NCI-H2171 (cell line): ENCODE results near the gene ZNF574.
A peak's percentile ranks its signal among the peaks of the same experiment; 100 is the strongest.
"Not testable (repeated sequence)": the region's sequence is repeated elsewhere in the genome, so short reads cannot be mapped to it uniquely, and the experiment has no call there.

Experiments
- DNase-seq: peaks from one replicate; lab custom pipeline; 2025; lab: John Stamatoyannopoulos, UW

ZNF574 gene

DNA sequence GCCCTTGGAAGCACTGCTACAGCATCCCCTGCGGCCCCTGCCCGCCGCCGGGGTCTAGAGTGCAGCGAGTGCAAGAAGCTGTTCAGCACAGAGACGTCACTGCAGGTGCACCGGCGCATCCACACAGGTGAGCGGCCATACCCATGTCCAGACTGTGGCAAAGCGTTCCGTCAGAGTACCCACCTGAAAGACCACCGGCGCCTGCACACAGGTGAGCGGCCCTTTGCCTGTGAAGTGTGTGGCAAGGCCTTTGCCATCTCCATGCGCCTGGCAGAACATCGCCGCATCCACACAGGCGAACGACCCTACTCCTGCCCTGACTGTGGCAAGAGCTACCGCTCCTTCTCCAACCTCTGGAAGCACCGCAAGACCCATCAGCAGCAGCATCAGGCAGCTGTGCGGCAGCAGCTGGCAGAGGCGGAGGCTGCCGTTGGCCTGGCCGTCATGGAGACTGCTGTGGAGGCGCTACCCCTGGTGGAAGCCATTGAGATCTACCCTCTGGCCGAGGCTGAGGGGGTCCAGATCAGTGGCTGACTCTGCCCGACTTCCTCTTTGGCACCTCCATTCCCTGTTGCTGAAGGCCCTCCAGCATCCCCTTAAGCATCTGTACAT is 4.9 kb downstream of the ZNF574 start:
- no peak for DNase-seq

DNA sequence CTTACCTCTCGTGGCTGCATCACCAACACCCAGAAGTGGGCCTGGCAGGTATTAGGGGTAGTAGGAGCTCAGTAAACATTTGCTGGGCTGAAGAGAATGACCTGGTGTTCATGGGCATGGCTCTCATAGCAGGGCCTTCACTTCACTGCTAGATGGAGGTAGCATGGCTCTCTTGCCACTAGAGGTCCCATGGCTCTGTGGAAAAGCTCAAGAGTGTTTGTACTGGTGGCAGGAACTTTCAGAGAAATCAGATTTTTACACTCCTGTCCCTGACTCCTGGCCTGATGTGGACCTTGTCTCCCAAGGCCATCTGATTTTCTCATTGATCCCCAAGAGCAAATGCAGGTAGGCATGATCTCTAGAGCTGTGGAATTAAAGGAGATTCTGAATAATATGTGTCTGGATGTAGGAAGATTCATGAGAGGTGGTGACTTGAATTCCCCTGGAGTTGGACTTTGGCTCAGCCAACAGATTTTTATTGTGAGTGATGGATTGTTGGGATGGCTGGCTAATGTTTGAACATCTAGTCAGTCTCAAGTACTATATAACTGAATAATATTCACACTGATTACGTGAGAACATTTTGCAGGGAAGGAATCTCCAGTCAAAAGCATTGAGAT is 5.7 kb downstream of the ZNF574 start:
- no peak for DNase-seq

DNA sequence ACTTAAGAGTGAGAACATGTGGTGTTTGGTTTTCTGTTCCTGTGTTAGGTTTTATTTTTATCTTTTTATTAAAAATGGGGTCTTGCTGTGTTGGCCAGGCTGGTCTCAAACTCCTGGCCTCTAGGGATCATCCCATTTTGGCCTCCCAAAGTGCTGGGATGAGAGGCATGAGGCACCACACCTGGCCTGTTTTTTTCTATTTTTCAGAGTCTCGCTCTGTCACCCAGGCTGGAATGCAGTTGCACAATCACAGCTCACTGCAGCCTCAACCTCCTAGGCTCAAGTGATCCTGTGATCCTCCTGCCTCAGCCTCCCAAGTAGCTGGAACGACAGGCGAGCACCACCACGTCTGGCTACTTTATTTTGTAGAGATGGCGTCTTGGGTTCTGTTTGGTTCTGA is 7.6 kb downstream of the ZNF574 start:
- no peak for DNase-seq

DNA sequence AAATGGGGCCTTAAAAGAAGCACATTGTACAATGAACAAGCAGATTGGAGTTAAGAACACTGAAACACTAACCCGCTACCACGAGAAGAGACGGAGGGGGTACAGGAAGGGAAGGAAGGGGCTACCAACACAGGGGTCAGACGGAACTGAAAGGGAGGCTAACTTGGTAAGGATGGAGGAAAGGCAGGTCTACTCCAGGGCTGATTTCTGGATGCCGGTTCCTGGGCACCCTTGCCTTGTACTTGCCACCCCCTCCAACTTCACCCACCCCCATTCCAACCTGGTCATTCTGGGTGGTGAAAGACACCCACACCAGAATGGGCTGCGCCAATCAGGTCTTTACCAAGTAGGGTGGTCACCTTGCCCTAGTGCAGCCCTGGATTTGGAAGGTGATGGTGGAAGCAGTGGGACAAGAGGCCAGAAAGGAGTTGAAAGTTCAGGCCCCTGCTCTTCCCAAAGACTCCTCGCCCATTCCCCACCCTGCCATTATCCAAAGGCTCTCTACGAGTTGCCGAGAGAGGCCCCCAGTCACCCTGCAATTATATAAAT is 10.3 kb downstream of the ZNF574 start:
- DNase-seq, result no peak

DNA sequence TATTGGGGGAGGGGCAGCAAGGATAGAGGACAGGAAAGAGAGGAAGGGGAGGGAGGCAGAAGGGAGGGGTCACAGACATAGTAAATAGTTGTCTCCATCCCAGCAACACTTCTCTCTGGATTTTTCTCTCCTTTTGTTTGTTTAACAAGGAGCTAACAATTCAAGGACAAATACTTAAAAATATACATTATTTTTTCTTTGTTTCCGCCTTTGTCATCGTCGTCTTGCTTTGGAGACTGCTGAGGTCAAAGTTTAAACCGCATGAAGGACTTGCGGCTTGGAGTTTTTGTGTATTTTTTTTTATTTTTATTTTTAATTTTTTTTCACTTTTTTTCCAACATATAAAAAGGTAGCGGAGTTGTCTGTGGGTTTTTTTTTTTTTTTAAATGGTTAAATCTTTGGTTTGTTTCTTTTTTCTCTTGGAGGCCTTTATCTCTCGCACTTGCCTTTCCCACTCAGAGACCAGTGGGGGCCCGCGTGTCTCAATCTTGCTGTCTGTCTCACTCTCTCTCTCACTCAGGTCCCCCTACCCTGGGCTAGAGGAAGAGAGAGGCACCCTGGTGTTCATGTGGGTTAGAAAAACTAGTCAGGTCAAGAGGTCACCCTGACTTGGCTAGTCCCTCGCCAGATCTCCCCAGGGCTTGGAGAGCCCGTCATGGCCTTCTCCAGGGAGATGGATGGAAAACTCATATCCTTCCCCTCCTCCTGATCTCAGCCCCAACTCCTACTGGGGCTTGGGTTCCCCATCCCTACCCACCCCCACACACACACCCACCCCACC is 11.0 kb downstream of the ZNF574 start:
- DNase-seq, result no peak

DNA sequence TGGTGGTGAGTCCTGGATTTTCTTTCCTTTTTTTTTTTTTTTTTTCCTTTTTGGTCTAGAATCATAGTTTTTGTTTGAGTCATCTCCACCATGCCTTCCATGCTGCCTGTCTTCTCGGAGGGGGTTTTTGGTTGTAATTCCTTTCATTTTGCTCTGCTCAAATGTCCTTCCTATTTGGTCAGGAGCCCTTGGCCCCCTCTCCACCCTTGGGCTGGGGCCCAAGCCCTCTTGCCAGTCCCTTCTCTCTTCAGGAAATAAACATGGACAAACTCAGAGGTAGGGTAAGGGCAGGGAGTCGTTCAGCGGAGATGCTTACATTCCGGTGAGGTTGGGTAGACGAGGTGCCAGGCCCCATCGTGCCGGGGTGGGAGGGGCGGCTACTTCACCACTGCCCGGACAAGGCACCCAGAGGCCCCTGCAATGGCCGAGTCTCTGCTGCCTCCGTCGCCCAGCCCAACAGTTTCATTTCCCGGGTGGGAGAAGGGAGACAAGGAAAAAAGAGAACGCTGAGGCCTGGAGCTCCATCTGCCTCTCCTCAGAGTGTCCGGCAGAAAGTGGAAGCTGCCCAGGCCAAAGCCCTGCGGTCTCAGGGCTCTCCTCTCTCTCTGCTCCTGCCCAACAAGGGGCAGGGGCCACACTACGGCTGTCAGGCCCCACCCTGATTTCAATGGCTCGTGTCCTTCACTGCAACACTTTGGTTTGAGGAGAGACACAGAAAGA is 12.7 kb downstream of the ZNF574 start:
- no peak for DNase-seq

DNA sequence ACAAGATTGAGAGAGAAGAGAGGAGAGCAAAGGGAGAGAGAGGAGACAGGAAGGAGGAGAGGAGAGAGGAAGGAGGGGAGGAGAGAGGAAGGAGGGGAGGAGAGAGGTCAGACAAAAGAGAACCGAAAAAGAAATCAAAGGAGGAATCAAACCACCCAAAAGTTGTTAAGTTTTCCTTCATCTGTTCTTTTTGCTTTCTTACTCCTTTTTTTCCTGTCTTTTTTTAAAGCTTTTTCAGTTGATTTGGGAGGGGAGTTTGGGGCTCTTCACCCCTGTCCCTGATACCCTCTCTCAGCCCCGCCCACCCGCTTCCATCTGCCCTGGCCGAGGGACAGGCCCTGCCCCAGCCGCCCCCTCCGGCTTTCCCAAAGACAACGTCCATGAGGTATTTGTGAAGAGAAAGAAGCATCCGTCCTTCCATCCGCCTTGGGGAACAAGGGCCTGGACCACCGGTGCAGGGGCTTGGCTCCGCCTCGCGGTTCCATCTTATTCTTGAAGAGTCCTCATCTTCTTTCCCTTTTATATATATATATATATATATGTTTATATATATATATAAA is 13.3 kb downstream of the ZNF574 start:
- DNase-seq, result no peak

DNA sequence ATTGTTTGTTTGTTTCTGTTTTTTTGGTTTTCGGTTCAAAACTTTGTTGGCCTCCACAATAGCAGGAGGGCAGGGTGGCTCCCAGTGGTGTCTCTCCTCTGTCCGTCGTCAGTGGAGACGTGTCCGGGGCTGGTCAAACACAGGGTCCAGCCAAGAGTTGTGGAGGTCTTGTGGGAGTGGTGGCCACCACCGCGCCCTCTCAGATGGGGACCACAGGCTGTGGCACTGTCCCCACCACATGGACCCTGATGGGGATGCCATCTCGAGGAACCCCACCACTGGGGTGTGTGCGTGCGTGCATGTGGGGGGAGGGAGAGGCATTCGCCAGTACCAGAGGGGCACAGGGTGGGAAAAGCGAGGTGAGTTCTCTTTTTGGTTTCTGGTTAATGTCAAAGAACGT is 13.8 kb downstream of the ZNF574 start:
- no peak for DNase-seq

DNA sequence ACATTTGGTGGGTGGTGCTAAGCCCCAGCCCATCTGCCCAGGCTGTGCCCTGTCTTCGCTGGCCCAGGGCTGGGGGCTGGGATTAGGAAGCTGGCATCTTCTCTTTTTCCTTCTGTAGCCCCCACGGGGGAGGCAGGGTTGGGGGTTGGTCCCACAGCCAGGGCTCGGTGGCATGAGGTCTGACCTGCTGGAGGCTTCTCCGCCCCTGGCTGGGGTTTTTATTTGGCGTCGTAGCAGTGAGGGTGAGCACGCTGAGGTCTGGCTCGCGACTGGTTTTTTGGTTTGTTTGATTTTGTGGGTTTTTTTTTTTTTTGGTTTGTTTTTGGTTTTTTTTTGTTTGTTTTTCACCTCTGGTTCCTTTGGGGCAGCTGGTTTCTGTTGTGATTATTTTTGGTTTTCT is 14.7 kb downstream of the ZNF574 start:
- DNase-seq, result no peak

DNA sequence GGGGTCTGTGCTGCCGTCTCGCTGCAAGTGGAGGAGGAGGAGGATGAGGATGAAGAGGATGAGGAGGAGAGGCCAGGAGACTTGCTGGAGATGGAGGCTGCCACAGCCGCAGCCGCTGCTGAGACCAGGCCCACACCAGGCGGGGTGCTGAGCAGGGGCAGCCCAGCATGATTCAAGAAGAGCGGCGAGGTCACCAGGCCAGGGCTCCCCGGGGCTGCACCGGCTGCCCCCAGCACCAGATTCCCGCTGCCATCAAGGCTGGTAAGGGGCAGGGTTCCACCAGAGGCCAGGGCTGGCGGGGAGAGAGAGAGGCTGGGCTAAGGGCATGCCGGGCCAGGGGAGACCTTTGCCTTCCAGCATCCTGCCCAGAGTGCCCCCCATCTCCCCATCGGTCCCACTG is 15.3 kb downstream of the ZNF574 start:
- no peak for DNase-seq

DNA sequence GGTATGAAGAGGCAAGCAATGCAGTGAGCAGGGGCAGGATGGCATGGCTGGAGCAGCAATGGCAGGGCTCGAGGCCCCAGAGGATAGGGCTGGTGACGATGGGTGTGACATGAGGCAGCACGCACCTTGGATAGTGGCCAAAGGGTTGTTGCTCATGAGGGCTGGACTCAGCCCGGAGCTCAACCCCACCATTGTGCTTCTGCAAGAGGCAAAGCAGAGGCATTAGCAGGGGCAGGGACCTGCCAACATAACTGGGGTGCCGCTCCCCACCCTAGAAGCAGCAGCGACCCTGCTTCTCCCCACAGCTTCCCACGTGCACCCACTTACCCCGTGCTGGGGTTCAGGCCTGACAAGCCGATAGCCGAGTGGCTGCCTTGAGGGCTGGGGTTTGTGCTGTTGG is 15.8 kb downstream of the ZNF574 start:
- no peak for DNase-seq

DNA sequence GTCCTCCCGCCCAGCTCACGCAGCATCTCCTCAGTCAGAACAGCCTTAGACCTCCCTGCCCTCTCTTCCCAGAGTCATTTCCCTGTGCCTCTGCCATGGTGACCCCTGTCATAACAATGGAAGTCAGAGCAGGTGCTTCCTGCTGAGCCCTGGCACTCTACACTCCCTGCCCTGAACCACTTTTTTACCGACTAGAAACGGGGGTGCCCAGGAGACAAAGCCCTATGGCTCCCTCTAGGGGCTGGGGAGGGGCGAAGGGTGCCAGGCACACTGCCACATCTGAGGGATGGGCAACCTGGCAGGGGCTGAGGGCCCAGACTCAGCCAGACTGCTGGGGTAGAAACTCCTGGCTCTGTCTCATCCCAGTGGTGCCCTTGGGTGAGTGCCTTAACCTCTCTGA is 16.4 kb downstream of the ZNF574 start:
- peak; percentile 61 for DNase-seq

DNA sequence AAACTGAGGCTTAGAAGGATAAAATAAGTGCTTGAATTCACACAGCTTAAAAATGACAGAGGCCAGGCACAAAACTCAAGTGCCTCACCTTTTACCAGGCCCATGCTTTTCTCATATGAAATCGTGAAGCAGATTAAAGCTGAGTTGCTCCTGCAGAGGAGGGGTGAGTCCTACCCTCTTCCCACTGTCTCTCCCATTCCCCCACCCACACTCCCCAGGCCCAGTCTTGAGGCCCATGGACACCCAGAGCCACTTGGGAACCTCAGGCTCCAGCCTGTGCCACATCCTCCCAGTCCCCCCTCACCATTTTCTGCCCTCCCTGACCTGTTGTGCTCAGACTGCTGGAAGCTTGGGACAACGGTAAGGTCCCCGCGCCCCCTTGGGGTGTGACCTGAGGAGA is 17.5 kb downstream of the ZNF574 start:
- no peak for DNase-seq

DNA sequence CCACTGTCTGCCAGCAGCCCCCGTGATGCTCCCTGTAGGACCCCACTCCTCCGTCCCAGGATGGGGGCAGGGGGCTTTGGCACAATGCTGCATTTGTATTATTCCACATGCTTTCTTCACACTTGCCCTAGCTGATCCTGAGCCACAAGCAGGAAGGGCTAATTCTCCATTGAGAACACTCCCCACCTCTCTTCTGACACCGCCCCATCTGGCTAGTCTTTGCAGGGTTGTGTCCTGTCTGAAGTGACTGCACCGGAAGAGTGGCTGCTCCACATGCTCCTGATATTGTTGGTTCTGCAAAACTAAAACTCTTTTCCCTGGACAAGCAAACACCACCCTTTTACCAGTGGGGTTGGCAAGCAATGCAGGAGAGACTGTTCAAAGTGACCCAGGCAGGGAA is 18.0 kb downstream of the ZNF574 start:
- DNase-seq, result no peak

DNA sequence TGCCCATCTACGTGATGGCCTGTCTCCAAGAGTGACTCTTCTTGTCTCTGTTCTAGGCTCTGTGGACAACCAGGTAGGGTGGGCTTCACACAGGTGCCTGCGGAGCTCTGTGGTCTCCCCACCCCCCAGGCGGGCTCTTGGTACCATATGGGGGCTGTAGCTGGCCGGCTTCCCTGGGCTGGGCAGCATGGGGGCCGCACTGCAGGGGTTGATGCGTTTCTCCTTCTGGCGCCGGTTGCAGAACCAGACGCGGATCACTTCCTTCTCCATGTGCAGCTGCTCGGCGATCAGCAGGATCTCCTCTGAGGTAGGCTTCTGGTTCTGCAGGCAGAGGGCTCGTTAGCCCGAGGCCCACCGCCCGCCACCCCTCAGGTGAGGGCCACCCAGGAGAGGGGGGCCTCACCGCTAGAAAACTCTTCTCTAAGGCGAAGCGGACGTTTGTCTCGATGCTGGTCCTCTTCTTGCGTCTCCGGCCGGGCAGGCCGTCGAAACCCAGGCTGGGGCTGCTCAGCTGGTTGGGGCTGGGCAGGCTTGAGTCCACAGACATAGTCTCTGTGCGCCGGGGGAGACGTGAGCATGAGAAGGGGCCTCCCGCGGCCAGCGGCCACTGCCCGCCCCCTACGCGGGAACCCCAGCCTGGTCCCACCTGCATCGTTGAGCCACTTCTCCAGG is 19.3 kb downstream of the ZNF574 start:
- DNase-seq, result no peak

DNA sequence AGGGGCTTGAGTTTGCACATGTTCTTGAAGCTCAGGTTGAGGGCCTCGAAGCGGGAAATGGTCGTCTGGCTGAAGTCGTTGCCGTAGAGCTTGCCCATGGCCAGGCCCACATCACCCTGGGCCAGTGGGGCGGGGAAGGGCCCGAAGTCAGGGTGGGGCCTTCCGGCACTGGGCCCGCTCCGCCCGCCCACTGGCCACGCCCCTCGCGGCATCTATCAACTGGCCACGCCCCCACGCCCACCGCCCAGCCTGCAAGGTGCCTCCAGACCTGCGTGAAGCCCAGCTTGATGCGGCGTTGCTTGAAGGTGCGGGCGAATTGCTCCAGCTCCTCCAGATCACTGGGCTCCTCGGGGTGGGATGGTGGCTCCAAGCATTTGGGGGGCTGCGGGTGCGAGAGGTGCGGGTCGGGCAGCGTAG is 19.9 kb downstream of the ZNF574 start:
- DNase-seq, result no peak

DNA sequence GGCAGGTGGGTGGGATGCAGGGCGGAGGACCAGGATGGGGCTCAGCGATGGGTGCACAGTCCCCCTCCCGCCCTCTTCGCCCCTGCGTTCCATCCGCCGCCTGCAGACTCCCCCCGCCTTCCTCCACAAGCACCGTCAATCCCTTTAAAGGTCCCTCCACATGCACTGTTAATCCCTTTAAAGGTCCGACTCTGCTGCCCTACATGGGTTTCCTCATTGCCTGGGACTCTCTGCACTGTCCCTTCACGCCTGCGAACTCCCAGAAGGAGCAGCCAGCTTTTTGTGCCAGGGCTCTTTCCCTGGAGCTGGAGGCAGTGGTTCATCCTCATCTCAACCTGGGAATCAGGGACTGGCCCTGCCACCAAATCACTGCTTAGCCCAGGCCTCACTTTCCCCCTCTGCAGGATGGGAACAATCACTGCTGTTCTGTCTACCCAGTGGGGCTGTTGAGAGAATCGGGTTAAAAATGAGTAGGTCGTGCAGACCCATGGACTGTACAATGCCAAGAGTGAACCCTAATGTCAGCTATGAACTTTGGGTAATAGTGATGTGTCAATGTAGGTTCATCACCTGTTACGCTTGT is 20.4 kb downstream of the ZNF574 start:
- no peak for DNase-seq

DNA sequence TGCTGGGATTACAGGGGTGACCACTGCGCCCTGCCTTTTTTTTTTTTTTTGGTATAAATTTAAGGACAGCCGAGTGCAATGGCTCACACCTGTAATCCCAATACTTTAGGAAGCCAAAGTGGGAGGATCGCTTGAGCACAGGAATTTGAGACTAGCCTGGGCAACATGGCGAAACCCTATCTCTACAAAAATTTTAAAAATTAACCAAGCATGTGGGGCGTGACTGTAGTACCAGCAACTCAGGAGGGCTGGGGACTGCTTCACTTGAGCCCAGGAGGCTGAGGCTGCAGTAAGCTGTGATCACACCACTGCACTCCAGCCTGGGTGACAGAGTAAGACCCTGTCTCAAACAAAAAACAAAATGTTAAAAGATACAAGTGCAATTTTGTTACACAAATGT is 21.5 kb downstream of the ZNF574 start:
- DNase-seq, result no peak

DNA sequence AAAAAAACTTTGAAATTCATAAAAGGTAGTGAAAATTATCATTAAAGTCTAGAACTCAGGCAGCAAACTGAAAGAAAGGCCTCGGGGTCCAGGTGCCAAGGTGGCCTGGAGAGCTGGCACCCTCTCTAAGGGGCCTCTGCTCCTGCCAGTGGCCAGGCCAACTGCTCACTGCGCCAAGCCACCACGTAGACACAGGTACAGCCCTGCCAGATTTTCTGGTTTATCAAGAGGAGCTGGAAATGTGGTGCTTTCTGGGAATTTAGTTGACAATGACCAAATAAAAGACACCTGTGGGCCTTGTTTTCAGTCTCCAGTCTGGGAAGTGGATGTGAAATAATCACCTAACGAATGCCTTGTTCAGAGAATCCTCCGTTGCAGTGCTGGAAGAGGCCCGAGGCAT is 22.8 kb downstream of the ZNF574 start:
- no peak for DNase-seq

DNA sequence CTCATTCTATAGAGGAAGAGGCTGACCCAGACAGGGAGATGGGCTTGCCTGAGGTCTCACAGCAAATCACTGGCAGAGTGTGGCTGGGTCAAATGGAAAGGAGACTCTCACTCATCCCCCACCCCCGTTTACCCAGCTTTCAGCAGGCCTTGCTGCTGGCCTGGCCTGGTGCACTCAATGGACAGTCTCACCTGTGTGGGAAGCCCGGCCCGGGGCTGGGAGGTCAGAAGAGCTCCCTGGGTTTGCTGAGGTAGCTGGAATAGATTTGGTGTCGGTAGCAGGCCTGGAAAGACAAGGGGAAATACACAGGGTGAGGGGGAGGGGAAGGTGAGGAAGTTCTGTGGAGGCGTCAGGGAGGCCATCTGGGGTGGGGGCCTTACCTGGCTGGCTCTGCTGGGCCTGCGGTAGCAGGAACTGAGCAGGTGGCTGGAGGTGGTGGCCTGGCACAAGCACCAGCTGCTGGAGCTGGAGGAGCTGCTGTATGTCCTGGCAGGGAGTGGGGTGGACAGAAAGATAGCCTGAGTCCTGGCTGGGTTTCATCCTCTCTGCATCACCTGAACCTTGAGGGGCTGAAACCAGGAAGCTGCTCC is 23.5 kb downstream of the ZNF574 start:
- DNase-seq, result peak; percentile 14

DNA sequence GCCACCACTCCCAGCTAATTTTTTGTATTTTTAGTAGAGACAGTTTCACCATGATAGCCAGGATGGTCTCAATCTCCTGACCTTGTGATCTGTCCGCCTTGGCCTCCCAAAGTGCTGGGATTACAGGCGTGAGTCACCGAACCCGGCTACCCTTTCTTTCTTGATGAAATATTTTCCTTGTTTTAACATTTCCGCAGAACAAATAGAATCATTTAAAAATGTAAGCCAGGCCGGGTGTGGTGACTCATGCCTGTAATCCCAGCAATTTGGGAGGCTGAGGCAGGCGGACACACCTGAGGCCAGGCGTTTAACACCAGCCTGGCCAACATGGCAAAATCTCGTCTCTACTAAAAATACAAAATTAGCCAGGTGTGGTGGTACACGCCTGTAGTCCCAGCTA is 24.3 kb downstream of the ZNF574 start:
- DNase-seq, result not testable (repeated sequence)
